ENCODE results near the gene PRAMEF27.
"Not testable (repeated sequence)": the region's sequence is repeated elsewhere in the genome, so short reads cannot be mapped to it uniquely, and the experiment has no call there.

The PRAMEF27 gene

DNA sequence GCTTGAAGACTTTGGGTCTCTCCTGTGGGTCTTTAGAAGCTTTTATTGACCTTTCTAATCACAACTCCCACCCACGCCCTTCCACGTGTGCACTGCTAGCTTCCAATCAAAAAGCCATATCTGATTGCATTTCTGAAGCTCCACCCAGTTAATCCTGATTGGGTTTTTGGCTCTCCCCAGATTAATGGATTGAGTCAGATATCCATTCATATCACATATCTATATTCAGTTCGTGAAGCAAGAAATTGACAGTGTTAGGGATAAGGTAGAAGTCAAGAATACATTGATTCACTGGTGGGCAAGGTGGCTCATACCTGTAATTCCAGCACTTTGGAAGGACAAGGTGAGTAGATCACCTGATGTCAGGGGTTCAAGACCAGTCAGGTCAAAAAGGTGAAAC, at the start of gene PRAMEF27:
Gene PRAMEF27, minus strand, starts transcription at position 101 of the 400 bp plus-strand sequence. CDS start 2,916 bp downstream, outside the sequence.
- not testable (repeated sequence) for DNase-seq

DNA sequence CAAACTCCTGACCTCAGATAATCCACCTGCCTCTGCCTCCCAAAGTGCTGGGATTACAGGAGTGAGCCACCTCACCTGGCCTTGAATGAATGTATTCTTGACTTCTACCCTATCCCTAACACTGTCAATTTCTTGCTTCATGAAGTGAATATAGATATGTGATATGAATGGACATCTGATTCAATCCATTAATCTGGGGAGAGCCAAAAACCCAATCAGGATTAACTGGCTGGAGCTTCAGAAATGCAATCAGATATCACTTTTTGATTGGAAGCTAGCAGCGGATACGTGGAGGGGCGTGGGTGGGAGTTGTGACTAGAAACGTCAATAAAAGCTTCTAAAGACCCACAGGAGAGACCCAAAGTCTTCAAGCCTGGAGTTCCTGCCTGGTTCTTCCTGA, 14.1 kb upstream of the PRAMEF27 start, which contains the start of gene PRAMEF25:
Gene PRAMEF25, plus strand, starts transcription at position 301 of the 400 bp plus-strand sequence. CDS start 2,920 bp downstream, outside the sequence.
- DNase-seq: not testable (repeated sequence)

DNA sequence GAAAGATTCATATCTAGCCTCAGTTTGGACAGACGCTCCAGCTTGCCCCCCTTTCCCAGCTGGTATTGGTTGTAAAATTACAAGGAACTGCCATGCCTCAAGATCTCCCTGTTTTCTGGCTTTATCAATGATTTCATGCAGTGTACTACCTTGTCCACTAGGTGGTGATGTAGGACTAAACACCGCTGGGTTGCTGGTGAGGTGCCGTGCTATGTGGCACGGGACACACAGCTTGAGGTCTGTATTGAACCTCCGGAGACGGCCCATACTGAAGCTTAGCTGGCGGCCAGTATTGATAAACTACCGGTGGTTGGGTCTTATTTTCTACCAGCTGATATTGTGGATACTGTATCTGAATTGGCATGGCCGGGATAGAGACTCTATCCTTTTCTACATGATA, 36.5 kb downstream of the PRAMEF27 start:
- not testable (repeated sequence) for DNase-seq

DNA sequence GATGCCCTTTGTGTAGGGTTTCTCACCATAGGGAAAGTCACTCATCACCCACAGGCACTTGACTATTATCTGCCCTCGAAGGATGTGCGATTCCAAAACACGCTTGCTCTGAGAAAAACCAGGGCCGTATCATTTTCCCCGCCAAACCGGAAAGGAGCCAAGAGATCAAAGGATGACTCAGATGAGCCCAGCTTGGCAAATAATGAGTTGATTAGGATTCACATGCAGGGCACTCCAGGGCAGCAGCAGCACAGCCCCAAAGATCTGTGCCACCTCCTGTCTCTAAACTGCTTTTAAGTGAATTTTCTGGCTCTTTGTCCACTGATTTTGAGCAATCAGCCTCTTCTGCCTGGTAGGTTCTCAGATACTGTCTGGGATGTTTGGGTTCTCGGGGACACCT, 44.4 kb downstream of the PRAMEF27 start:
- DNase-seq: not testable (repeated sequence)

DNA sequence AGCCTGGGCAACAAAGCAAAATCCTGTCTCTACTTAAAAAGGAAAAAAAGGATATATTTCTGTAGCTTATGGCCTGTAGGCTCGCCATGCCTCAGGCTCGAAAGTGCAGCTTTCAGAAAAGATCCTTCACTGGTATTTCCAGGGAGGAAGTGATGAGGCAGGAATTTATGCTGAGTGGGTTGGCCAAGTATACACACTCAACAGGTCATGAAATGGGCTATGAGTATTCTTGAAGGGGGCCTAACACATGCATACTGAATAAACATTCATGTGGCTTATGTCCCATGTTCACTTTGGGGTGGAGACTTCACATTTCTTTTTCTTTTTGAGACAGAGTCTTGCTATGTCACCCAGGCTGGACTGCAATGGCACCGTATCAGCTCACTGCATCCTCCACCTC, 47.0 kb downstream of the PRAMEF27 start:
- not testable (repeated sequence) for DNase-seq

DNA sequence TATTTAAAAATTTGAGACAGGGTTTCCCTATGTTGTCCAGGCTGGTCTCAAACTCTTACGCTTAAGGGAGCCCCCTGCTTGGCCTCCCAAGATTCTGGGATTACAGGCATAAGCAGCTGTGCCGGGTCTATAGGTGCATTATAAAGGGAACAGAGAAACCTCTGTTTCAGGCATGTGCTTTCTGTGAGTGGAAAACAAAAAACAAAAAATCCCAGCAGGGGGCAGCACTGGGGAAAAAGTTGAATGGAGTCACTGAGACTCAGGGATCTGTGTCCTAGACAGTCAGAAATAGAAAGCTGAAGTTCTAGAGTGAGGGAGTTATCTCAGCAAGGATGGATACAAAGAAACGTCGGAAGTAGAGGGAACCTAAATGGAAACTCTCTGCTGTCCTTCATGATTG, 50.6 kb downstream of the PRAMEF27 start:
- DNase-seq: not testable (repeated sequence)

Data from NCI-H526 treated with DMSO at 0.1 percent for 48 hours (cell line).